Measurements from ENCODE around the gene RABAC1. TPM values are rescaled to one million over a fixed set of nuclear protein-coding genes. Genes with fewer than 3 reads are reported as not detected.

RABAC1 gene
- total and polyA plus RNA-seq, 9 of the 15 experiments (the other 6 are each of a cell fraction or from before 2014, with no cell fraction given), result 2.4 to 28.1 (median 9.3) TPM

DNA sequence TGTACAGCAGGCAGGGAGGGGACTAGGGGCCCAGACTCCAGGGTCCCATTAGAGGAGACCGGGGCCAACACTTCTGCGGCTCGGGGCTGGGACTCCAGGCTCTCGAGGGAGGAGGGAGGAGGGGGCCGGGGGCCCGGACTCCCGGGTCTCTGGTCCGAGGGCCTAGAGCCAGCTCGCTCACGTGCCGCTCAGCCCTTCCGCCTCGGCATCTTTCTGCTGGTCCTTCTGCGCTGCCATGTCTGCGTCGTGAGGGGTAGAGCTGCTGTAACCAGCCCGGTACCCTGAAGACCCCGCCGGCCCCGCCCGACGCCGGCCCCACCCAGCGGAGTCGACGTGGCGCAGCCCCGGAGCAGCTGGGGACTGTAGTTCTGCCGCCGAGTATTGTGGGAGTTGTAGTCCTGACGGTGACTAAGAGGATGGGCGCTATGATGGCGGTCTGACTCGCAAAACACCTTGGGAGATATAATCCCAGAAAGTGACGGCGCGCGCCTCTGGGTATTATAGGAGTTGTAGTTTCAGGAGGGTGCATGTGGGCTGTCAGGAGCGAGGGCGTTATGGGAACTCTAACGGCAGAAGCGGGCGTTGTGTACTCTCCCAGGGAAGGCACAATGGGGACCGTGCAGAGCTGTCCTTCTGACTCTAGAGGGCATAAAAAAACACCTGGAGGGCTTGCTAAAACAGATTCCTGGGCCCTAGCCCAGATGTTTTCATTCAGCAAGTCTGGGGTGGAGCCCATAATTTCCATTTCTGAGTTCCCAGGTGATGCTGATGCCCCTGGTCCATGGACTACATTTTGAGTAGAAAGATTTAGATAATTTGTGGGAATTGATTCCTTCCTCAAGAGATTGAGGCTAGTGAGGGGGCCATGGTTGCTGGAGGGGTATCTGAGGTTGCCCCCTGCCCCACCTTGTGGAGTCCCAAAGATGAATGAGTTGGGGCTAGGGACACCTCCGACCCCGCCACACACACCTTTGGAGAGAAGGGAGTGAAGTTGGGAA lies at the start of gene RABAC1 (continued):
- TF ChIP-seq, protein P1, sequence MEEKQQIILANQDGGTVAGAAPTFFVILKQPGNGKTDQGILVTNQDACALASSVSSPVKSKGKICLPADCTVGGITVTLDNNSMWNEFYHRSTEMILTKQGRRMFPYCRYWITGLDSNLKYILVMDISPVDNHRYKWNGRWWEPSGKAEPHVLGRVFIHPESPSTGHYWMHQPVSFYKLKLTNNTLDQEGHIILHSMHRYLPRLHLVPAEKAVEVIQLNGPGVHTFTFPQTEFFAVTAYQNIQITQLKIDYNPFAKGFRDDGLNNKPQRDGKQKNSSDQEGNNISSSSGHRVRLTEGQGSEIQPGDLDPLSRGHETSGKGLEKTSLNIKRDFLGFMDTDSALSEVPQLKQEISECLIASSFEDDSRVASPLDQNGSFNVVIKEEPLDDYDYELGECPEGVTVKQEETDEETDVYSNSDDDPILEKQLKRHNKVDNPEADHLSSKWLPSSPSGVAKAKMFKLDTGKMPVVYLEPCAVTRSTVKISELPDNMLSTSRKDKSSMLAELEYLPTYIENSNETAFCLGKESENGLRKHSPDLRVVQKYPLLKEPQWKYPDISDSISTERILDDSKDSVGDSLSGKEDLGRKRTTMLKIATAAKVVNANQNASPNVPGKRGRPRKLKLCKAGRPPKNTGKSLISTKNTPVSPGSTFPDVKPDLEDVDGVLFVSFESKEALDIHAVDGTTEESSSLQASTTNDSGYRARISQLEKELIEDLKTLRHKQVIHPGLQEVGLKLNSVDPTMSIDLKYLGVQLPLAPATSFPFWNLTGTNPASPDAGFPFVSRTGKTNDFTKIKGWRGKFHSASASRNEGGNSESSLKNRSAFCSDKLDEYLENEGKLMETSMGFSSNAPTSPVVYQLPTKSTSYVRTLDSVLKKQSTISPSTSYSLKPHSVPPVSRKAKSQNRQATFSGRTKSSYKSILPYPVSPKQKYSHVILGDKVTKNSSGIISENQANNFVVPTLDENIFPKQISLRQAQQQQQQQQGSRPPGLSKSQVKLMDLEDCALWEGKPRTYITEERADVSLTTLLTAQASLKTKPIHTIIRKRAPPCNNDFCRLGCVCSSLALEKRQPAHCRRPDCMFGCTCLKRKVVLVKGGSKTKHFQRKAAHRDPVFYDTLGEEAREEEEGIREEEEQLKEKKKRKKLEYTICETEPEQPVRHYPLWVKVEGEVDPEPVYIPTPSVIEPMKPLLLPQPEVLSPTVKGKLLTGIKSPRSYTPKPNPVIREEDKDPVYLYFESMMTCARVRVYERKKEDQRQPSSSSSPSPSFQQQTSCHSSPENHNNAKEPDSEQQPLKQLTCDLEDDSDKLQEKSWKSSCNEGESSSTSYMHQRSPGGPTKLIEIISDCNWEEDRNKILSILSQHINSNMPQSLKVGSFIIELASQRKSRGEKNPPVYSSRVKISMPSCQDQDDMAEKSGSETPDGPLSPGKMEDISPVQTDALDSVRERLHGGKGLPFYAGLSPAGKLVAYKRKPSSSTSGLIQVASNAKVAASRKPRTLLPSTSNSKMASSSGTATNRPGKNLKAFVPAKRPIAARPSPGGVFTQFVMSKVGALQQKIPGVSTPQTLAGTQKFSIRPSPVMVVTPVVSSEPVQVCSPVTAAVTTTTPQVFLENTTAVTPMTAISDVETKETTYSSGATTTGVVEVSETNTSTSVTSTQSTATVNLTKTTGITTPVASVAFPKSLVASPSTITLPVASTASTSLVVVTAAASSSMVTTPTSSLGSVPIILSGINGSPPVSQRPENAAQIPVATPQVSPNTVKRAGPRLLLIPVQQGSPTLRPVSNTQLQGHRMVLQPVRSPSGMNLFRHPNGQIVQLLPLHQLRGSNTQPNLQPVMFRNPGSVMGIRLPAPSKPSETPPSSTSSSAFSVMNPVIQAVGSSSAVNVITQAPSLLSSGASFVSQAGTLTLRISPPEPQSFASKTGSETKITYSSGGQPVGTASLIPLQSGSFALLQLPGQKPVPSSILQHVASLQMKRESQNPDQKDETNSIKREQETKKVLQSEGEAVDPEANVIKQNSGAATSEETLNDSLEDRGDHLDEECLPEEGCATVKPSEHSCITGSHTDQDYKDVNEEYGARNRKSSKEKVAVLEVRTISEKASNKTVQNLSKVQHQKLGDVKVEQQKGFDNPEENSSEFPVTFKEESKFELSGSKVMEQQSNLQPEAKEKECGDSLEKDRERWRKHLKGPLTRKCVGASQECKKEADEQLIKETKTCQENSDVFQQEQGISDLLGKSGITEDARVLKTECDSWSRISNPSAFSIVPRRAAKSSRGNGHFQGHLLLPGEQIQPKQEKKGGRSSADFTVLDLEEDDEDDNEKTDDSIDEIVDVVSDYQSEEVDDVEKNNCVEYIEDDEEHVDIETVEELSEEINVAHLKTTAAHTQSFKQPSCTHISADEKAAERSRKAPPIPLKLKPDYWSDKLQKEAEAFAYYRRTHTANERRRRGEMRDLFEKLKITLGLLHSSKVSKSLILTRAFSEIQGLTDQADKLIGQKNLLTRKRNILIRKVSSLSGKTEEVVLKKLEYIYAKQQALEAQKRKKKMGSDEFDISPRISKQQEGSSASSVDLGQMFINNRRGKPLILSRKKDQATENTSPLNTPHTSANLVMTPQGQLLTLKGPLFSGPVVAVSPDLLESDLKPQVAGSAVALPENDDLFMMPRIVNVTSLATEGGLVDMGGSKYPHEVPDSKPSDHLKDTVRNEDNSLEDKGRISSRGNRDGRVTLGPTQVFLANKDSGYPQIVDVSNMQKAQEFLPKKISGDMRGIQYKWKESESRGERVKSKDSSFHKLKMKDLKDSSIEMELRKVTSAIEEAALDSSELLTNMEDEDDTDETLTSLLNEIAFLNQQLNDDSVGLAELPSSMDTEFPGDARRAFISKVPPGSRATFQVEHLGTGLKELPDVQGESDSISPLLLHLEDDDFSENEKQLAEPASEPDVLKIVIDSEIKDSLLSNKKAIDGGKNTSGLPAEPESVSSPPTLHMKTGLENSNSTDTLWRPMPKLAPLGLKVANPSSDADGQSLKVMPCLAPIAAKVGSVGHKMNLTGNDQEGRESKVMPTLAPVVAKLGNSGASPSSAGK (IDR thresholded peaks at IDR 0.05), result no peak
- TF ChIP-seq, protein P2, sequence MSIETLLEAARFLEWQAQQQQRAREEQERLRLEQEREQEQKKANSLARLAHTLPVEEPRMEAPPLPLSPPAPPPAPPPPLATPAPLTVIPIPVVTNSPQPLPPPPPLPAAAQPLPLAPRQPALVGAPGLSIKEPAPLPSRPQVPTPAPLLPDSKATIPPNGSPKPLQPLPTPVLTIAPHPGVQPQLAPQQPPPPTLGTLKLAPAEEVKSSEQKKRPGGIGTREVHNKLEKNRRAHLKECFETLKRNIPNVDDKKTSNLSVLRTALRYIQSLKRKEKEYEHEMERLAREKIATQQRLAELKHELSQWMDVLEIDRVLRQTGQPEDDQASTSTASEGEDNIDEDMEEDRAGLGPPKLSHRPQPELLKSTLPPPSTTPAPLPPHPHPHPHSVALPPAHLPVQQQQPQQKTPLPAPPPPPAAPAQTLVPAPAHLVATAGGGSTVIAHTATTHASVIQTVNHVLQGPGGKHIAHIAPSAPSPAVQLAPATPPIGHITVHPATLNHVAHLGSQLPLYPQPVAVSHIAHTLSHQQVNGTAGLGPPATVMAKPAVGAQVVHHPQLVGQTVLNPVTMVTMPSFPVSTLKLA (conservative IDR thresholded peaks at IDR 0.05), result peak in 1 of 2 experiments; percentile 68; a peak in 2 of 4 replicates
- TF ChIP-seq NR2F6 (CRISPR knock-in tag; IDR thresholded peaks at IDR 0.05) (no peak), RAD21 (CRISPR knock-in tag; conservative IDR thresholded peaks at IDR 0.05 in 1 of 2, IDR thresholded peaks at IDR 0.05 in 1 of 2) (peak; percentile 30 to 46)
- TF ChIP-seq, protein P3, sequence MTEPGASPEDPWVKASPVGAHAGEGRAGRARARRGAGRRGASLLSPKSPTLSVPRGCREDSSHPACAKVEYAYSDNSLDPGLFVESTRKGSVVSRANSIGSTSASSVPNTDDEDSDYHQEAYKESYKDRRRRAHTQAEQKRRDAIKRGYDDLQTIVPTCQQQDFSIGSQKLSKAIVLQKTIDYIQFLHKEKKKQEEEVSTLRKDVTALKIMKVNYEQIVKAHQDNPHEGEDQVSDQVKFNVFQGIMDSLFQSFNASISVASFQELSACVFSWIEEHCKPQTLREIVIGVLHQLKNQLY (CRISPR knock-in tag; conservative IDR thresholded peaks at IDR 0.05), result no peak
- TF ChIP-seq, protein P4, sequence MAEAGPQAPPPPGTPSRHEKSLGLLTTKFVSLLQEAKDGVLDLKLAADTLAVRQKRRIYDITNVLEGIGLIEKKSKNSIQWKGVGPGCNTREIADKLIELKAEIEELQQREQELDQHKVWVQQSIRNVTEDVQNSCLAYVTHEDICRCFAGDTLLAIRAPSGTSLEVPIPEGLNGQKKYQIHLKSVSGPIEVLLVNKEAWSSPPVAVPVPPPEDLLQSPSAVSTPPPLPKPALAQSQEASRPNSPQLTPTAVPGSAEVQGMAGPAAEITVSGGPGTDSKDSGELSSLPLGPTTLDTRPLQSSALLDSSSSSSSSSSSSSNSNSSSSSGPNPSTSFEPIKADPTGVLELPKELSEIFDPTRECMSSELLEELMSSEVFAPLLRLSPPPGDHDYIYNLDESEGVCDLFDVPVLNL (CRISPR knock-in tag; IDR thresholded peaks at IDR 0.05; ENCODE audit: low read depth), result no peak
- TF ChIP-seq, protein P5, sequence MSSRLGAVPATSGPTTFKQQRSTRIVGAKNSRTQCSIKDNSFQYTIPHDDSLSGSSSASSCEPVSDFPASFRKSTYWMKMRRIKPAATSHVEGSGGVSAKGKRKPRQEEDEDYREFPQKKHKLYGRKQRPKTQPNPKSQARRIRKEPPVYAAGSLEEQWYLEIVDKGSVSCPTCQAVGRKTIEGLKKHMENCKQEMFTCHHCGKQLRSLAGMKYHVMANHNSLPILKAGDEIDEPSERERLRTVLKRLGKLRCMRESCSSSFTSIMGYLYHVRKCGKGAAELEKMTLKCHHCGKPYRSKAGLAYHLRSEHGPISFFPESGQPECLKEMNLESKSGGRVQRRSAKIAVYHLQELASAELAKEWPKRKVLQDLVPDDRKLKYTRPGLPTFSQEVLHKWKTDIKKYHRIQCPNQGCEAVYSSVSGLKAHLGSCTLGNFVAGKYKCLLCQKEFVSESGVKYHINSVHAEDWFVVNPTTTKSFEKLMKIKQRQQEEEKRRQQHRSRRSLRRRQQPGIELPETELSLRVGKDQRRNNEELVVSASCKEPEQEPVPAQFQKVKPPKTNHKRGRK (tag; IDR thresholded peaks at IDR 0.05), result no peak
